Measurements from ENCODE around the gene KCNT1.

KCNT1 gene

GRCh38 chr9:135728436-135729110 lies 26.6 kb downstream of the KCNT1 start:
- DNase-seq, result no peak

- peak in 1 of 2 donors; percentile 2 for DNase-seq
Measured at GRCh38 chr9:135729480-135729879, 27.5 kb downstream of the KCNT1 start.

GRCh38 chr9:135731454-135731853 lies 29.5 kb downstream of the KCNT1 start:
- no peak for DNase-seq

- no peak for DNase-seq
Measured at GRCh38 chr9:135732569-135733257, 30.7 kb downstream of the KCNT1 start.

GRCh38 chr9:135734616-135735144 lies 32.7 kb downstream of the KCNT1 start:
- no peak for DNase-seq

- DNase-seq, result no peak
Measured at GRCh38 chr9:135736272-135736978, 34.4 kb downstream of the KCNT1 start.

- DNase-seq, result no peak
Measured at GRCh38 chr9:135736979-135737839, 35.2 kb downstream of the KCNT1 start.

- no peak for DNase-seq
Measured at GRCh38 chr9:135737840-135738521, 36.0 kb downstream of the KCNT1 start.

GRCh38 chr9:135739271-135740220 lies 37.6 kb downstream of the KCNT1 start:
- no peak for DNase-seq

- no peak for DNase-seq
Measured at GRCh38 chr9:135741276-135742219, 39.6 kb downstream of the KCNT1 start.

GRCh38 chr9:135743021-135743420 lies 41.0 kb downstream of the KCNT1 start:
- no peak for DNase-seq

- no peak for DNase-seq
Measured at GRCh38 chr9:135743546-135744332, 41.8 kb downstream of the KCNT1 start.

GRCh38 chr9:135744333-135745070 lies 42.5 kb downstream of the KCNT1 start:
- no peak for DNase-seq

GRCh38 chr9:135745189-135745588 lies 43.2 kb downstream of the KCNT1 start:
- DNase-seq, result no peak

GRCh38 chr9:135745686-135746324 lies 43.8 kb downstream of the KCNT1 start:
- no peak for DNase-seq

GRCh38 chr9:135746565-135746964 lies 44.6 kb downstream of the KCNT1 start:
- no peak for DNase-seq

GRCh38 chr9:135747311-135747710 lies 45.3 kb downstream of the KCNT1 start:
- no peak for DNase-seq
